Neural cell (in vitro differentiated cells): ENCODE results near the gene SAE1. TPM values are rescaled to one million over a fixed set of nuclear protein-coding genes. Genes with fewer than 3 reads are reported as not detected.

ENCODE experiments used
- H2AFZ ChIP-seq: fragments of 200-600, 300-800 bp; sonication (generic), shearing (Covaris generic); 2 replicates; pipeline ENCODE4 v1.6.0; 2014; ENCODE audit warnings: low read depth, mild to moderate bottlenecking, antibody characterized with exemption, low read length, moderate library complexity
- H3F3A ChIP-seq: fragments of 200-600 bp; shearing (Covaris generic); 2 replicates; pipeline ENCODE4 v1.6.1; 2016; ENCODE audit warnings: mild to moderate bottlenecking, moderate library complexity, mixed read lengths, antibody characterized with exemption, low read length; ENCODE audit not compliant: insufficient read depth, poor library complexity, severe bottlenecking
- H3K27ac ChIP-seq: fragments of 200-600, 300-800 bp; sonication (generic), shearing (Covaris generic); 2 replicates; pipeline ENCODE4 v1.5.1; 2014; ENCODE audit warnings: mild to moderate bottlenecking, low read length, moderate library complexity
- H3K27me3 ChIP-seq: fragments of 300-800, 200-600 bp; sonication (generic), shearing (Covaris generic); 2 replicates; pipeline ENCODE4 v1.6.0; 2014; ENCODE audit warnings: mild to moderate bottlenecking, low read depth, low read length, moderate library complexity; ENCODE audit not compliant: insufficient read depth
- H3K36me3 ChIP-seq: fragments of 300-800, 200-600 bp; sonication (generic), shearing (Covaris generic); 2 replicates; pipeline ENCODE4 v1.5.1; 2014; ENCODE audit warnings: mild to moderate bottlenecking, antibody characterized with exemption, low read length, moderate library complexity; ENCODE audit not compliant: insufficient read depth
- H3K4me2 ChIP-seq: fragments of 300-800, 200-600 bp; sonication (generic), shearing (Covaris generic); 2 replicates; pipeline ENCODE4 v1.6.0; 2014; ENCODE audit warnings: mild to moderate bottlenecking, low read length
- H3K4me3 ChIP-seq: fragments of 300-800, 200-600 bp; sonication (generic), shearing (Covaris generic); 2 replicates; pipeline ENCODE4 v1.5.1; 2014; ENCODE audit warnings: mild to moderate bottlenecking, low read length, moderate library complexity
- H3K79me2 ChIP-seq: fragments of 200-600 bp; shearing (Covaris generic); replicated peaks from 2 replicates; pipeline ENCODE4 v1.6.0; 2014; ENCODE audit warnings: mild to moderate bottlenecking, low read length, moderate library complexity; ENCODE audit not compliant: insufficient read depth
- H3K9ac ChIP-seq: fragments of 300-800, 200-600 bp; sonication (generic), shearing (Covaris generic); 2 replicates; pipeline ENCODE4 v1.6.1; 2016; ENCODE audit warnings: mild to moderate bottlenecking, low read length, mixed read lengths
- H3K9me2 ChIP-seq: fragments of 200-600 bp; shearing (Covaris generic); 2 replicates; pipeline ENCODE4 v1.6.1; 2016; ENCODE audit warnings: mild to moderate bottlenecking, low read length, mixed read lengths; ENCODE audit not compliant: insufficient read depth
- H3K9me3 ChIP-seq: fragments of 200-600, 300-800 bp; sonication (generic), shearing (Covaris generic); 2 replicates; pipeline ENCODE4 v1.6.1; 2016; ENCODE audit warnings: mild to moderate bottlenecking, mixed run types, low read length, moderate library complexity, mixed read lengths
- H4K20me1 ChIP-seq: fragments of 200-600 bp; shearing (Covaris generic); 2 replicates; pipeline ENCODE4 v1.6.1; 2016; ENCODE audit warnings: mild to moderate bottlenecking, mixed run types; ENCODE audit not compliant: insufficient read depth
- EP300 ChIP-seq: fragments of 450-650 bp; conservative IDR thresholded peaks from 2 replicates; pipeline ENCODE4 v1.6.1; 2014; ENCODE audit warnings: antibody characterized with exemption, mild to moderate bottlenecking, moderate library complexity; ENCODE audit not compliant: poor library complexity, severe bottlenecking
- EZH2 ChIP-seq: fragments of 200-600, 300-800 bp; shearing (Covaris generic), sonication (generic); IDR thresholded peaks from 2 replicates; pipeline ENCODE4 v1.6.1; 2014; ENCODE audit warnings: antibody characterized with exemption, low read length, borderline replicate concordance, mild to moderate bottlenecking; ENCODE audit not compliant: insufficient read depth, poor library complexity, severe bottlenecking
- MXI1 ChIP-seq: fragments of 450-650 bp; conservative IDR thresholded peaks from 2 replicates; pipeline ENCODE4 v1.6.1; 2014; ENCODE audit warnings: antibody characterized with exemption, mild to moderate bottlenecking; ENCODE audit not compliant: poor library complexity, severe bottlenecking
- POLR2AphosphoS5 ChIP-seq: IDR thresholded peaks from 2 replicates; pipeline ENCODE4 v1.6.1; 2012
- RAD21 ChIP-seq: fragments of 450-650 bp; conservative IDR thresholded peaks from 2 replicates; pipeline ENCODE4 v1.6.1; 2014; ENCODE audit warnings: antibody characterized with exemption, mild to moderate bottlenecking, moderate library complexity
- SMC3 ChIP-seq: fragments of 450-650 bp; conservative IDR thresholded peaks from 2 replicates; pipeline ENCODE4 v1.6.1; 2014; ENCODE audit warnings: antibody characterized with exemption, mild to moderate bottlenecking, moderate library complexity; ENCODE audit not compliant: poor library complexity
- TAF1 ChIP-seq: IDR thresholded peaks from 2 replicates; pipeline ENCODE4 v1.6.1; 2012; ENCODE audit warnings: low read depth
- polyA plus RNA-seq: library from polyadenylated mRNA; depleted of rRNA; stranded (reverse); fragments of >200 nt; gene quantifications from 2 replicates; pipeline ENCODE4 v1.2.3, GENCODE V29; 2014
- TF ChIP-seq, protein P1 (sequence below): IDR thresholded peaks from 2 replicates; pipeline ENCODE4 v1.6.1; 2012; ENCODE audit warnings: borderline replicate concordance
- TF ChIP-seq, protein P2 (sequence below): fragments of 450-650 bp; IDR thresholded peaks from 2 replicates; pipeline ENCODE4 v1.5.1; 2014; ENCODE audit warnings: antibody characterized with exemption, mild to moderate bottlenecking, moderate library complexity; ENCODE audit not compliant: poor library complexity, severe bottlenecking

Gene SAE1
- polyA plus RNA-seq, 1 donor from 2014 or later = 178 TPM

DNA sequence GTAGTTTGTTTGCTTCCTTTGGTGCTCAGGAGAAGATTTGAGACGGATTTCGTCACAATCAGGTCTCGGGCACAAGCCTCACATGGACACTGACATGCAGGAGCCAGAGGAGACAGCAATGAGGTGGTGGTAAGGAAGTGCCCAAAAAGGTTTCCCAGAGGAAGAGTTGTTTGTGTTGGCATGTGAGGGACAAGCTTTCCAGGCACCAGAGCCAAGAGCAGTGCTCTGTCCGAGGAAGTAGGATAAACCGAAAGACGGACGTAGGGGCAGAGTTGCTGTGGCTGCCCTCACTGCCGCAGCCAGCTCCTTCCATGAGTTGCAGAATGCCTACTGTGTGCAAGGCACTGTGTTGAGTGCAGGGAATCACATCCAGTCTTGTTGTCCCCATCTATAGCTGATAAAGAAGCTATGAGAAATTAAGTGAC lies 27.7 kb downstream of the SAE1 start:
- Histone ChIP-seq H3K4me3 (no peak overlapping the region), H3K27me3 (no peaks in the 10 kb centered on the region), H4K20me1 (no peaks in the 10 kb centered on the region), H2AFZ (no peak overlapping the region), H3K36me3 (peaks cover 5% of the 10 kb centered on the region), H3K9ac (no peak overlapping the region), H3K4me2 (no peak overlapping the region), H3K27ac (no peak overlapping the region), H3F3A (no peaks in the 10 kb centered on the region), H3K9me3 (no peaks in the 10 kb centered on the region), H3K9me2 (no peaks in the 10 kb centered on the region), H3K79me2 (no peaks in the 10 kb centered on the region)
- TF ChIP-seq EZH2 = no peak
- TF ChIP-seq RAD21 = no peak
- no peak for TF ChIP-seq SMC3
- TF ChIP-seq, protein P1, sequence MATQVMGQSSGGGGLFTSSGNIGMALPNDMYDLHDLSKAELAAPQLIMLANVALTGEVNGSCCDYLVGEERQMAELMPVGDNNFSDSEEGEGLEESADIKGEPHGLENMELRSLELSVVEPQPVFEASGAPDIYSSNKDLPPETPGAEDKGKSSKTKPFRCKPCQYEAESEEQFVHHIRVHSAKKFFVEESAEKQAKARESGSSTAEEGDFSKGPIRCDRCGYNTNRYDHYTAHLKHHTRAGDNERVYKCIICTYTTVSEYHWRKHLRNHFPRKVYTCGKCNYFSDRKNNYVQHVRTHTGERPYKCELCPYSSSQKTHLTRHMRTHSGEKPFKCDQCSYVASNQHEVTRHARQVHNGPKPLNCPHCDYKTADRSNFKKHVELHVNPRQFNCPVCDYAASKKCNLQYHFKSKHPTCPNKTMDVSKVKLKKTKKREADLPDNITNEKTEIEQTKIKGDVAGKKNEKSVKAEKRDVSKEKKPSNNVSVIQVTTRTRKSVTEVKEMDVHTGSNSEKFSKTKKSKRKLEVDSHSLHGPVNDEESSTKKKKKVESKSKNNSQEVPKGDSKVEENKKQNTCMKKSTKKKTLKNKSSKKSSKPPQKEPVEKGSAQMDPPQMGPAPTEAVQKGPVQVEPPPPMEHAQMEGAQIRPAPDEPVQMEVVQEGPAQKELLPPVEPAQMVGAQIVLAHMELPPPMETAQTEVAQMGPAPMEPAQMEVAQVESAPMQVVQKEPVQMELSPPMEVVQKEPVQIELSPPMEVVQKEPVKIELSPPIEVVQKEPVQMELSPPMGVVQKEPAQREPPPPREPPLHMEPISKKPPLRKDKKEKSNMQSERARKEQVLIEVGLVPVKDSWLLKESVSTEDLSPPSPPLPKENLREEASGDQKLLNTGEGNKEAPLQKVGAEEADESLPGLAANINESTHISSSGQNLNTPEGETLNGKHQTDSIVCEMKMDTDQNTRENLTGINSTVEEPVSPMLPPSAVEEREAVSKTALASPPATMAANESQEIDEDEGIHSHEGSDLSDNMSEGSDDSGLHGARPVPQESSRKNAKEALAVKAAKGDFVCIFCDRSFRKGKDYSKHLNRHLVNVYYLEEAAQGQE = no peak
- TF ChIP-seq EP300 = no peak
- no peak for TF ChIP-seq POLR2AphosphoS5
- TF ChIP-seq, protein P2, sequence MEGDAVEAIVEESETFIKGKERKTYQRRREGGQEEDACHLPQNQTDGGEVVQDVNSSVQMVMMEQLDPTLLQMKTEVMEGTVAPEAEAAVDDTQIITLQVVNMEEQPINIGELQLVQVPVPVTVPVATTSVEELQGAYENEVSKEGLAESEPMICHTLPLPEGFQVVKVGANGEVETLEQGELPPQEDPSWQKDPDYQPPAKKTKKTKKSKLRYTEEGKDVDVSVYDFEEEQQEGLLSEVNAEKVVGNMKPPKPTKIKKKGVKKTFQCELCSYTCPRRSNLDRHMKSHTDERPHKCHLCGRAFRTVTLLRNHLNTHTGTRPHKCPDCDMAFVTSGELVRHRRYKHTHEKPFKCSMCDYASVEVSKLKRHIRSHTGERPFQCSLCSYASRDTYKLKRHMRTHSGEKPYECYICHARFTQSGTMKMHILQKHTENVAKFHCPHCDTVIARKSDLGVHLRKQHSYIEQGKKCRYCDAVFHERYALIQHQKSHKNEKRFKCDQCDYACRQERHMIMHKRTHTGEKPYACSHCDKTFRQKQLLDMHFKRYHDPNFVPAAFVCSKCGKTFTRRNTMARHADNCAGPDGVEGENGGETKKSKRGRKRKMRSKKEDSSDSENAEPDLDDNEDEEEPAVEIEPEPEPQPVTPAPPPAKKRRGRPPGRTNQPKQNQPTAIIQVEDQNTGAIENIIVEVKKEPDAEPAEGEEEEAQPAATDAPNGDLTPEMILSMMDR = no peak
- TF ChIP-seq TAF1 = no peak
- TF ChIP-seq MXI1 = no peak

DNA sequence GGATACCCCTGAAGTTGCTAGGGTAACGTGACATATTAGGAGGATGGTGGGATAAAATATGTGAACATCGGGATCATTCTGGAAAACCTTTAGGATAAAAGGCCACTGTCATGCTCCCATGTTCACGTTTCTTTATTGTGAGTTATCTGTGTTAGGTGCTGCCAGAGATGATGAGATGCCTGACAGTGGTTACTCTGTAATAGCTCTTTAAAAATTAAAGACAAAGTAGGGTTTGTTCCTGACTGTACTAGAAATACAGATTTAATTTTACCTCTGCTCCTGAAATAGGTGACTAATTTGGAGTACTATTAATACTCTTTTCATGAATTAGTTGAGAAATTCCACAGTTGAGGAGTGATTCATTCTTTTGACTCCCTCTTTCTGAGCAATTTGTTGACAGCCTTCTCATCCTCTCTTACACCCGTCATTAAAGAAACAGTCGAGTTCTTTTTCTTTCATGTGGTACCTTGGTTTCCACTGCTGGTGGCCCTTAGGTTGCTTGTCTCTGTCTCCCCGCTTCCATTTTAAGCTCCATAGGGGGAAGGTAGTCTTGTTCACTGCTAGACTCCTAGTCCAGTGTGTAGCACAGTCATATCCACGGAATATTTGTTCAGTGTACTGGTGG lies 28.4 kb downstream of the SAE1 start:
- TF ChIP-seq EP300 = no peak
- TF ChIP-seq, protein P2 = no peak
- TF ChIP-seq EZH2 = no peak
- TF ChIP-seq, protein P1 = no peak
- no peak for TF ChIP-seq RAD21
- TF ChIP-seq SMC3 = no peak
- no peak for TF ChIP-seq MXI1
- no peak for TF ChIP-seq POLR2AphosphoS5
- TF ChIP-seq TAF1 = no peak
- Histone ChIP-seq H3K4me3 (no peak overlapping the region), H4K20me1 (no peaks in the 10 kb centered on the region), H3F3A (no peaks in the 10 kb centered on the region), H2AFZ (no peak overlapping the region), H3K79me2 (no peaks in the 10 kb centered on the region), H3K4me2 (no peak overlapping the region), H3K36me3 (peaks cover 5% of the 10 kb centered on the region), H3K9me2 (no peaks in the 10 kb centered on the region), H3K27ac (no peak overlapping the region), H3K27me3 (no peaks in the 10 kb centered on the region), H3K9me3 (no peaks in the 10 kb centered on the region), H3K9ac (no peak overlapping the region)
